HG03045 (cell line): Measurements from ENCODE around the gene FOXO6.

Experiments used
- ATAC-seq: cut with Tn5 transposase; IDR thresholded peaks from one replicate; pipeline ENCODE4 v1.9.1; 2021; ENCODE audit warnings: mild to moderate bottlenecking, moderate library complexity; ENCODE audit not compliant: unreplicated experiment

The FOXO6 gene

DNA sequence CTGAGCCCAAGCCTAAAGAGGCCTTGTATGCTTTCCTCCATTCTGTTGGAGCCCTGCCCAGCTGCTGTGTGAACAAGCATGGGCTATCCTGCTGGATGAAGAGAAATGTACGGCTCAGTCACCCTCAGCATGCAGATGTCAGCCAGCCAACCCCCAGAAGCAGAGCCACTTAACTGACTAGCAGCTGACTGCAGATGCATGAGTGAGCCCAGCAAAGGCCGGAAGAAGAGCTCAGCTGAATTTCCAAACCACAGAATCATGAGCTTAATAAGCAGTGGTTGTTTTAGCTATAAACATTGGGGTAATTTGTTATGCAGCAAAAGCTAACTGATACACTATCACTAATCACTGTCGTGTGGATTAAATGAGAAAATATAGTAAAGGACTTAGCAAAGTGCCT lies 39.0 kb downstream of the FOXO6 start:
- no peak for ATAC-seq

DNA sequence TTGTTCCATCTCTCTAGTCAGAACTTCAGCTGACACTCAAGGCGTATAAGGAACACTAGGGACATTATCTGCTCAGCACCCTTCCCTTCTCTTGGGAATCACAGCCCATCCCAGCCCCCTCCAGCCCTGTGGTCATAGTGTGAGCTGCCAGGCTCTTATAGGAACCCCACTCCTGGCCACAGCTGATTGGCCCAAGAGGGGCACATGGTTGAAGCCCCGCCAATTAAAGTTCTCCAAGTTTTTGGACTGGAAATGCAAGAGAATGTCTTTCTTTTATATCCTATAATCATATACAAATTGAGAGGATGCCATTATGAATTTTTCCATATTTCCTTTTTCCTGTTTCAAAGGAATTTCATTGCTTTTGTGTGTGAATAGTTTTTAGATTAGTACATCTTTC lies 40.7 kb downstream of the FOXO6 start:
- ATAC-seq: no peak

DNA sequence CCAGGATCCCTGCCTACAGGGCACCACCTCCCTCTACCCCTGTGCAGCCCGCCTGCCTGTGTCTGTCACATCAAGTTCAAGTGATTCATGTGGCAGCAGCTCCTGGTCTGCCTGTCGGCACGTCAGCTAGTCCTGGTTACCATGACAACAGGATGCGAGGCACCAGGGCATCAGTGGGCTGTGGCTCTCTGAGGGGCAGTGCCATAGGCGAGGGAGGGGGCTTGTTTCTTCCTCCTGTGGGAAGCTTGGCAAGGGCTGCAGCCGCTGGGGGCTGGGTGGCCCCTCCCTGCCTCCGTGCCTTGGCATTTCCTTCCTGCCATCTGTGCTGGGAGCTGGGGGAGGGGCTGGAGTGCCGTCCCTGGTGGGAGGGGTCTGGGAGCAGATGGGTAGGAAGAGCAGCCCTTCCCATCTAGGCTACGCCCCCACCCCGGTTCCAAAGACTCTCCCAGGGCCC lies 43.1 kb downstream of the FOXO6 start:
- ATAC-seq: no peak

DNA sequence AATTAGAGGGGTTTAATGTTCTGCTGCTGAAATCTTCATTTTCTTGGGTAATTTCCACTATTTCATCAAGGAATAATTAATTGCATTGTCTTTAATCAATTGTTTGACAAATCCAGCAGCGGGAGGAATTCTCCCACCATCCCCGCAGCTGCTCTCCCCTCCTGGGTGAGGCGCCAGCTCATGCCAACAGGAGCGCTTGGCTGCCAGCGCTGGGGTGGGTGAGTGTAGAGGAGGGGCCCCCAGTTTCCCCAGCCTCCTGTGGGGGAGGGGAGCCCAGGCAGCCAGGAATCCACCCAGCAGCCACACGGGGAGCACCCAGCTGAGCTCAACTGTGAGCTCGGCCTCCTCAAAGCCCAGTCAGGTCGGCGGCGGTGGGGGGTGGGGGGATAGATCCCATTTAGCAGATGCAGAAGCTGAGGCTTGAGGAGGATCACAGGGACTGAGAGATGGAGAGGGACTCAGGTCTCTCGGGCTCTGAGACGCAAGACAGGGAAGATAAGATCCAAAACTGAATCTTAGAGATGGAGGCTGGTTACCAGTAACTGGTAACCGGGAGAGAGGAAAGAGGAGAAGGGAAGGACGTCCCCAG lies 46.5 kb downstream of the FOXO6 start:
- no peak for ATAC-seq

DNA sequence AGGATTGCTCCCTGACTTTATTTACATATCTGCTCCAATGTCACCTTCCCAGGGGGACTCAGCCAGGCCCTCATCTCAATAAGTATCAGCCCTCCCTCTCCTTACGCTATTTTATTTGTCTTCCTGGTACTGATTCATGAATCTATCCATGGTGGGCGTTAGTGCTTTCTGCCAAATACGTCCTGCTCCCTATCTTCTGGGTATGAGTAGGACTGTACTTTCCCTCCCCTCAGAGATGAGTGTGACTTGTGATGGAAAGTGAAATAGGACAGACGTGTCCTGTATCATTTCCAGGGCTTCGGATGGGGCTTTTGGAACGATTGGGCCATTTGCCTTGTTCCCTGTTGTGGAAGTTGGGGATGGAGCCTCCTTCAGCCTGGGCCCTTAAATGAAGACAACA lies 47.5 kb downstream of the FOXO6 start:
- no peak for ATAC-seq

DNA sequence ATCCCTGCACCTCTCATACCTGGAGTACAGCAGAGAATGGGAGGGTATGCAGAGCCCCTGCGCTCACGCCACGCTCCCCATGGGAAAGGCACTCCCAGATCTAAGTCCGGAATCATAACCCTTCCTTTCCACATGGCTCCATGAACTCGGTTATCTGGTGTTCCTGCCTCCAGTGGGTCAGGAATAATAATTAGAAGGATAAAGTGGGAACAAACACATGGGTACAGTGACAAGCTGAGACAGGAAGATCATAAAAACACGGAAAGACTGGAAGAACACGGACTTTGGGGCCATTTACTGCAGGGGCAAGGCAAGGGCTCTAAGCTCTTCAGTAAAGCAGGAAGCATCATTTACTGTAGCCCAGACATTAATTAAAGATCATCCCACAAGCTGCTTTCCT lies 48.6 kb downstream of the FOXO6 start:
- ATAC-seq: no peak

DNA sequence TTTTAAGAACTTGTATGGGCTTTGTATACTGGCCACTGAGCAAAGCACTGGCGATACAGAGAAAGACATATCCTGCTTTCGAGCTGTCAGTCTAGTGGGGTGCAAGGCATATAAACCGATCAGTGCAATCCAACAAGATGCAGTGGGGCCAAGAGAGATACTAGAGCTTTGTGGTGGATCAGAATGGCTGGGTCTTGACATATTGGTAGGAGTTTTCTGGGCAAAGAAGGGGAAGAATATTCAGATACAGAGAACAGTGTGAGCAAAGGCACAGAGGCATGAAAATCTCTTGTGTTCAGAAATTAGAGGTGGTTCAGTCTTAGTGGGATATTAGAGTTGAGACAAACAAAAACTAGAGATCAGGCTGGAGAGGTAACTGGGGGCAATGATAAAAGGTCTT lies 49.2 kb downstream of the FOXO6 start:
- no peak for ATAC-seq

DNA sequence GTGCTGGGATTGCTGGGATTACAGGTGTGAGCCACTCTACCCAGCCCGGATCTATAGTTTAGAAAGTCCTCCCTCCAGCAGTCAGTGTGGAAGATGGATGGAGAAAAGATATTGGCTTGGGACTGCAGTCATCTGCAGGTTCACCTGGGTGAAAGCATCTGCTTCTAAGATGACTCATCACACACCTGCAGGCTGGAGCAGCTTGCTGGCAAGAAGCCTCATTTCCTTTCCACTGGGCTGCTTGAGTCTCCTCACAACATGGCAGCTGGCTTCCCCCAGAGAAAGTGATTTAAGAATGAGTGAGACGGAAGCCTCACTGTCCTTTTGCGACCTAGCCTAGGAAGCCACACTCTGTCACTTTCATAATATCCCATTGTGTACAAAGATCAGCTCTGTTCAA lies 50.0 kb downstream of the FOXO6 start:
- ATAC-seq: no peak

DNA sequence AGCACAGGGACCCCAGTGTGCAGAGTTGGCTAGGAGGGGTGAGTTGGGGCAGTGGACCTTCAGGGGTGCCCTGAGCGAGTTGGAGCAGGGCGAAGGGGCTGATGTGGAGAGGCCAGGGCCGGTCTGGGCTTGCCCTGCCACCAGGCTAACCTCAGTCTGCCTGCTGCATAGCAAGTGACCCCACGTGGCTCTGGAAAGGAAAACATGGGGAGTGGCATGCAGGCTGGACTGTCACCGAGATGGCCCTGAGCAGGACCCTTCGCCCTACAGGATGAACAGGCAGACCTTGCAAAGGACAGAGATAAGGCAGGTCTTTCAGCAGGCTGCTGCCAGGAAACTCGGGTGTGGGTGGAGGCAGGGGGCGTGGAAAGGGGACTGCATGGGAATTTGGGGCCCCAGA lies 51.5 kb downstream of the FOXO6 start:
- ATAC-seq: no peak

DNA sequence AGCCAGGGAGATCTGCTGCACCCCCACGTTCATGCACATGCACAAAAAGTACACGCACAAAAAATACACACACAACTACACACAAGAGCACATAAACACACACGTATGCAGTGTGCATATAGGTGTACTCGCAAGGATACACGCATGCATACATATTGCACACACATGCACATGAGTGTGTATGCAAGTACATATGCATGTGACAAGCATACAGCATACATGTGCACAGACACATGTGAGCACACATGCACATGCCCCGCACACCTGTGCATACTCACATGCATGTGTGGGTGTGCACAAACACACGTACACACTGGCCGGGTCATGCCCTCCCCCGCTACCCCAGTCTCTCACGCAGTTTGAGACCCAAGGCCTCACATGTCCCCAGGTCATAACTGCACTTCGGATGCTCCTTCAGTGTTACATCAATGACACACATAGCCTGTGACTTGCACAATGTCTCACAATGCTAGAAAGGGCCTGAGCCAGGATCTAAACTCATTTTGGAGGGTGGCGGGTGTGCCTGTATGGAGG lies 52.6 kb downstream of the FOXO6 start:
- no peak for ATAC-seq

DNA sequence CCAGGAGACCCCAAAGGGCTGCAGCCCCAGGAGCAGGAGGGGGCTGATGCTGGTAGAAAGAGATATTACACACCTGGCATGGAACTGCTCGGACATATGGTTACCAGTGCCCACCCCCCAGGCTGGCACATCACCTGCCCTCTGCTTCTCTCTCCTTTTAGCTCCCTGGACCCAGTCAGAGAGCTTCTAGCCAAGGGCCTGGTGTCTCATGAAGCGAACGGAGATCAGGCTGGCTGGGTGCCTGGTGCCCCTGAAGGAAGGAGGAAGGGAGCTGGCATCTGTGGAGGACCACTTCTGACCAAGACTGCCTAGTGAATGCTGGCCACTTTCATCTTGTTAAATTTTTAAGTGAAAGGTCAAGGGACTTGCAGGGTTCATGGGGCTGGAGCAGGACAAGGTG lies 53.1 kb downstream of the FOXO6 start:
- ATAC-seq: no peak

DNA sequence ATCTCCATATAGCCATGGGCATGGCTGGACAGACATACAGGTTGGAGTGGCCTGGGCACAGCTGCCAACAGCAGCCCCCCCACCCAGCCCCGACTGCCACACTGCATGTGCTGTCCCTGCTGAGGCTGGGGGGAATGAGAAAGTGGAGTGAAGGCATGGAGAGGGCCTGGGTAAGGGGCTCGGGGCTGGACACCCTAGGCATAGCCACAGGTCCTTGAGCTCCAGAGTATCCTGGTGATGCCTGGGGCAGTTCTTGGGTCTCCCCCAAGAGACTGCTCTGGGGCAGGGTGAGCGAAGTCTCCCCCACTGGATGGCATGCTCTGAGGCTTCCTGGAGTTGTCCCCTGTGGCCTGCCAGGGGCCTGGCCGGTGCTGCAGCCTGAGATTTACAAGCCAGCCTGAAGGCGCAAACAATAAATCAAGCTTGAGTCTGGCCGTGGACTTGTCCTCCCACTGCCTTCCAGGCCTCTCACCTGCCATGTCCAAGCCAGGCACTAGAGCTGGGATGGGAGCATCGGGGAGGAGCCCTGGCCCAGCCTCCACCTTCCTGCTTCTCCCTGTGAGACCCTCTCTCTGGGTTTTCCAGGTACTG lies 53.6 kb downstream of the FOXO6 start:
- ATAC-seq: no peak

DNA sequence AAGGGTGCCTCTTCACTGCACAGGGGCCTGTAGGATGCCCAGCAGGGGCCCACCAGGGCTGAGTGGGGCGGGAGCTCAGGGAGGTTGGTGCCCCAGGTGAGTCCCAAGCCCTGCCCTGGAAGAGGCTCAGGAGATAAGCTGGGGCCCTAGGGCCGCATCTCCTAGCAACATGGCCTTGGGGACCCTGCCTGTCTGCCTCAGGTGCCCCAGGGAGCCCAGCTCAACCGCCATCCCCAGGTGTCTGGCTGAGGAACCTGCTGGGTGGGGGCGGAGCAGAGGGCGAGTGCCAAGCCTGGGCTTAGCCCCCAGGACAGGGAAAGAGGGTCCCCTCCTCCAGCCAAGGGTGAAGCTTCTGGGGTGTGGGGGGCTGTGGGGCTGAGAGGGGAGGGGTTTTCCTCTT lies 54.8 kb downstream of the FOXO6 start:
- ATAC-seq: no peak

DNA sequence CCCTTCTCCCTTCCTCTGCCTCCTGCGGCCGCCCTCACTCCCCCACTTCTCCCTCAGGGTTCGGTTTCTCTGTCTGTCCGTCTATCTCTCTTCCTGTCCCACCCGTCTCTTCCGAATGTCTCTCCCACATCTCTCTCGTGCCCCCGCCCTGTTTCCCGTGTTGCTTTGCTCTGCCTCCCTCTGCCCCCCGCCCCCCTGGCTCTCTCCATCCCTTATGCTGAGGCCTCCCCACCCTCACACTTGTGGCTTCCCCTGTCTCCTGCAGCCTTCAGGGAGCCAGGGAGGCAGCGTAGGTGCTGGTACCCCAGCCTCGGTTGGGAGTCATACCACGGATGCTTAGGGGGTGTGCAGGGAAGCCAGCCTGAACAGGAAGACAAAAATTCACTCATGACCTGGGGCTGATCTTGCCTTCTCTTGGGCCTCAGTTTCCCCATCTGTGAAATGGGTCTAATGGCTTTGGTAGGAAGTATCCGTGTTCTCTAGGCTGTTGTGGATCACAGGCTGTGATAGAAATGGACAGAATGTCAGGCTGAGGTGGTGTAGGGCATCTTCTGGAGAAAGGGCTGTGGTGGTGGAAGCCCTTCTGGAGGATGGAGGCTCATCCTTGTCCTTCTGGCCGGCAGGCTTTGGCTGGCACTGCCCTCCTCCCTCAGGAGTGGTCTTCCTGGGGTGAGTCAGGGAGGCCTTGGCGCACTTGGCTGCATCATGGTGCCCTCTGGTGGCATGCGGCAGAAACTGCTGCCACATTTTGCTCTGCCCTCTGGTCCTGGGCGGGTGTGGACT lies 55.5 kb downstream of the FOXO6 start:
- ATAC-seq: no peak

DNA sequence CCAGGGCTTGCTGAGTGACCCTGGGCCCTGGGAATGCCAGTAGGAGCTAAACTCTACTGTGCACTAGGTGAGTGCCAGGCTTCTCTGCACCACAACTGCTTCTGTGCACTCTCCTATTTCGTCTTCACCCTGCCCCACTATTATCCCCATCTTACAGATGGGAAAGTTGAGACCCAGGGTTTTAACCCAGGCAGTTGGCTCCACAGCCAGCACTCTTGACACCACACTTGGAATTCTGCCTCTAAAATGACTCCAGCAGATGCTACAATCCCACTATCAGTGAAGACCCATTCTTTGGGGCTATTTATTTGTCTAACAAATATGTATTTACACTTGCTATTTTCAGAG lies 56.1 kb downstream of the FOXO6 start:
- no peak for ATAC-seq

DNA sequence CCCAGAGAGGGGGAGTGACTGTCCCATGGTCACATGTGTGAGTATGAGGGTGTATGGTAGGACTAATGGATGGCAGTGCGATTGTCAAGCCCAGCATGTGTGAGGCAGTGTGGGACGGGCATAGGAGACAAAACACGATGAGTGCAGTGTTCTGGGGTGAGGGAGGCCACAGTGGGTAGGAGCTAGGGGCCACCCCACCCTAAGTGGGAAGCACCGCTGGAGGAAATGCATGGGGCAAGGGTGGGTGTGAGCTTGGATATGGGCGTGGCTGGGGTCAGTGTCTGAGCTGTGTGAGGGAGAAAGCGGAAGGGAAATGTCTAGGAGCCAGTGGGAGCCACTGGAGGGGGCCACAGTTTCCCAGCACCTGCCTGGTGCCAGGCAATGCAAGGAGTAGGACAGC lies 56.5 kb downstream of the FOXO6 start:
- no peak for ATAC-seq

DNA sequence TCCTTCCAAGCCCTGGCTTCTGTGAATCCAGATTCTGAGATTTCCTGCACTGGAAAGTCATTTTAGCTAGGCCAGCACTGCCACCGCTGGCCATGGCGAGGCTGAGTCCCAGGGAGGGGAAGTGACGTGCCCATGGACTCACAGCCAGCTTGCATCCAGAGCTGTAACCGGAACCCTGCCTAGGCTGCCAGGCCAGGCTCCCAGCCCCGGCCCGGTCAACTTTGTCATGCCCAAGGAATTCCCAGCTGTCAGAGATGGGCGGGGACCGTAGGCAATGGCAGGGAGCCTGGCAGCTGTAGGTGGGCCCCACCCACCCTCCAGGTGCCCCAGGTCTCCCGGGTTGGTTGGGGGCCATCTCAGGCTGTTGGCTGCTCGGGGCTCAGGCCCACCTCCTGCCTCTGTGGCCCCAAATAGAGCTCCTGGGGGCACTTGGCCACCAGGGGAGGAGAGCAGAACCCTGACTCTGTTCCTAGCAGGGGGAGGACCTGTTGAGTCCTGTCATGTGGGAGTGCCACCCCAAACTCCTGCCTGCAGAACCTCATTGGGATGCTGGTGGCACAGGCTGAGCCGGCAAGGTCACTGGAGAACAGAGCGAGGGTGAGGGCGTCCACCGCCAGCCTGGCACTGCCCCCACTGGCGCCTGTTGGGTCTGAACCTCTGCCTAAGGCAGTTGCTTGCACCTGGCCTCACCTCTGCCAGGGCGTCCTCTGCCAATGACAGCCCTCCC lies 57.8 kb downstream of the FOXO6 start:
- no peak for ATAC-seq

DNA sequence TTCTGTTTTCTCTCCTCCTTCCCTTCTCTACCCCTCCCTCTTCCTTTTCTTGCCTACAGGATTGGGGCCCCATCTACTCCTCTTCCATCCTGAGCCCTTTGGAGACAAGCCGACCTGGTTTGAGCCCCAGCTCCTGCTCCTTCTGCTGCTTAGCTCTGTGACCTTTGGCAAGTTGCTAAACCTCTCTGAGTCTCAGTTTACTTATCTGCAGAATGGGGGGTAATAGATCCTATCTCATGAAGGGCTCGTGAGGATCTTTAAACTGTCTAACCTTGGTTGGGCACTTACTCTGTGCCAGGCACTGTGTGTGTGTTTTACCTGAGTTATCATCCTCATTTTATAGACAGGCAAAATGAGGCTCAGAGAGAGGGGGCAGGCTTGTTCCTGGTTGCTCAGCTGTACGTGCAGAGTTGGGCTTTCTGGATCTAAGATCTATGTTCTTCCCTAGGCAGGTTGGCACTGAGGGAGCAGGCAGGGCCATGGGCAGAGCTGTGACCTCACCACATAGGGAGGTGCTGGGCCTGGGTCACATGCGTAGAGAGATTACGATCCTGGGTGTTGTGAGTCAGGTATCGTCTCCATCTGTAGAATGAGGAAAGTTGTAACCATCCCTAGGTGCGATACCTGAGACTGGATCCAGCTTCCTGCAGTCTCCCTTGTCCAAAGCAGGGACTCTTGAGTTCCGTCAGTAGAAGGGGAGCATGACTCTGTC lies 58.5 kb downstream of the FOXO6 start:
- ATAC-seq: no peak

DNA sequence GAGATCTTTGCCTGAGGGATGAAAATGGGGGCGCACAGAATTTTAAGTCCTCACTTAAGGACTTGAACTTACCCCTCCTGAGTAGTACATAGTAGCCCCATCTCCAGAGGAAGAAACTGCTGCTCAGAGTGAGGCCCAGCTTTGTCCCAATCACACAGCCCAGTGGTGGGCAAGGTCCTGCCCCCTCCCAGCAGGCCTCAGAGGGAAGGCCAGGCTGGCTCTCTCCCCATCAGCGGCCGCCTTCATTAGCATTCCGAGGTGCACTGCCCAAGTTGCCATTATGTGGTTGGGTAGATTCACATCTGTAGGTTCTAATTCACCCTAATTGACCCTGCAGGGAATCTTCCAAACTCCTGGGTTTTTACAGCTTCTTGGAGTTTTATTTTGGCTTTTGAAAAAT lies 59.1 kb downstream of the FOXO6 start:
- ATAC-seq: no peak

DNA sequence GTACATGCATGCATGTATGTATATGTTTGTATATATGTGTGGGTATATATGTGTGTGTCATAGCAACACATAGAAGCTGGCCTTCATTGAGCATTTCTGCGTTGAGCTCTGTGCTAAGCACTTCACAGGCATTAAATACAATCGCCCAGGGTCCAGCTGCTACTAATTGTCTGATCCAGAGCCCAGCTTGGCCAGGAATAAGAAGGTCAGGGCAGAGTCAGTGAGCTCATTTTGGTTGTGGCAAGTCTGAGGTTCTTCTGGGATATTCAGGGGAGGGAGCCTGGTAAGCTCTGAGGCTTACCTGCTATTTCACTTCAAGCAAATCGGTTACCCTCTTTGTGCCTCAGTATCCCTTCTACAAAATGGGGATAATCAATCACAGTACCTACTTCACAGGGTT lies 59.6 kb downstream of the FOXO6 start:
- no peak for ATAC-seq

DNA sequence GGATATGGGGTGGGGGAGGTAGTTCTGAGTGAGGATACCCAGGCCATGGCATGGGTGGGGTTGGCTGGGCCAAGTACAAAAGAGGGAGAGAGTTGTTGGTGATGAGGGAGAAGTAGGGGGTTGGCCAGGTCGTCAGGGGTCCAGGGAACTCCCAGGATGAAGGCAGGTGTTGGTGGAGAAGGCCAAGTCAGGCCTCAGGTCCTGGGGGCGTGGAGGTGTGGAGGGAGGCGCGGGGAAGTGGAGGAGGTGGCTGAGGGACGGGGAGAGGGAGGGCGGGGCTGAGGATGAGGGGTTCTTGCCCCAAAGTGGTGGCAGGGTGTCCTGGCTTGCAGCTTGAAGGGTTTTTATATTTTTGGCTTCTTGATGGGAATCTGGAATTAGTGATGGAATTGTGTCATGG lies 61.1 kb downstream of the FOXO6 start:
- no peak for ATAC-seq
